Nephron progenitor cell (in vitro differentiated cells): Measurements from ENCODE around the gene WDR74.

Experiments
- DNase-seq: peaks from one replicate; pipeline ENCODE4 v3.0.0; 2021
- H3K27ac Mint-ChIP-seq: 2 replicates; pipeline ENCODE4 v1.8.0; 2021; ENCODE audit warnings: mild to moderate bottlenecking, moderate library complexity, mixed read lengths
- H3K27me3 Mint-ChIP-seq: 2 replicates; pipeline ENCODE4 v1.8.0; 2021; ENCODE audit warnings: mild to moderate bottlenecking, low read depth, mixed read lengths; ENCODE audit not compliant: poor library complexity
- H3K36me3 Mint-ChIP-seq: 2 replicates; pipeline ENCODE4 v1.8.0; 2021; ENCODE audit warnings: low read depth, mixed read lengths
- H3K4me1 Mint-ChIP-seq: 2 replicates; pipeline ENCODE4 v1.8.0; 2021; ENCODE audit warnings: mixed read lengths
- H3K4me3 Mint-ChIP-seq: 2 replicates; pipeline ENCODE4 v1.8.0; 2021; ENCODE audit warnings: mild to moderate bottlenecking, moderate library complexity, mixed read lengths
- H3K9me3 Mint-ChIP-seq: 2 replicates; pipeline ENCODE4 v1.8.0; 2021; ENCODE audit warnings: mild to moderate bottlenecking, moderate library complexity, mixed read lengths
- TF ChIP-seq, protein P1 (sequence below): fragments of 200-600 bp; sonication (generic); IDR thresholded peaks from 2 replicates; pipeline ENCODE4 v1.5.0; 2021; ENCODE audit warnings: antibody characterized with exemption

Gene WDR74

DNA sequence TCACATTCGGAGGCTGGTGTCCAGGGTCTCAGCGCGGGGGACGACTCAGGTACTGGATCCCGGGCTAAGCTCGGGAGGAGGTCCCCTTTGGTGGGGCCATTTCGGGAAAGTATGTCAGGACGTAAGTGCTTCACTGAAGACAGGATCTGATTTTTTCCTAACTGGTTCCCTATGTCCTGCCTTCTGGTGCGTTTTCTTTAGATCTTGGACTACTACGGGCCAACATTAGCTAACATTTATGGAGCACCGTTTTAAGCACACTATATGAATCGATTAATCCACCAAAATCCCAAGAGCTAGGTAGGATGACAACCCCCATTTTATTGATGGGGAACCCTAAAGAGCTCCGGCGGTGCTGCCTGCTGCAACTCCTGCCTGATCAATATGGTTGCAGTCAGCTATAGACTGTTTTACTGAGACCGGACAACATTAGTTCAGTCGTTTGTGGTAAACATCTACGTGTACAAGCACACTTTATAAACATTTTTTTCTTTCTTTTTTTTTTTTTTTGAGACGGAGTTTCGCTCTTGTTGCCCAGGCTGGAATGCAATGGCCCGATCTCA, 17.0 kb upstream of the WDR74 start:
- H3K9me3 Mint-ChIP-seq = no peaks in the 10 kb centered on the region
- peaks cover 50% of the 10 kb centered on the region for H3K36me3 Mint-ChIP-seq
- H3K4me3 Mint-ChIP-seq = peak overlapping the region; percentile 100
- TF ChIP-seq, protein P1, sequence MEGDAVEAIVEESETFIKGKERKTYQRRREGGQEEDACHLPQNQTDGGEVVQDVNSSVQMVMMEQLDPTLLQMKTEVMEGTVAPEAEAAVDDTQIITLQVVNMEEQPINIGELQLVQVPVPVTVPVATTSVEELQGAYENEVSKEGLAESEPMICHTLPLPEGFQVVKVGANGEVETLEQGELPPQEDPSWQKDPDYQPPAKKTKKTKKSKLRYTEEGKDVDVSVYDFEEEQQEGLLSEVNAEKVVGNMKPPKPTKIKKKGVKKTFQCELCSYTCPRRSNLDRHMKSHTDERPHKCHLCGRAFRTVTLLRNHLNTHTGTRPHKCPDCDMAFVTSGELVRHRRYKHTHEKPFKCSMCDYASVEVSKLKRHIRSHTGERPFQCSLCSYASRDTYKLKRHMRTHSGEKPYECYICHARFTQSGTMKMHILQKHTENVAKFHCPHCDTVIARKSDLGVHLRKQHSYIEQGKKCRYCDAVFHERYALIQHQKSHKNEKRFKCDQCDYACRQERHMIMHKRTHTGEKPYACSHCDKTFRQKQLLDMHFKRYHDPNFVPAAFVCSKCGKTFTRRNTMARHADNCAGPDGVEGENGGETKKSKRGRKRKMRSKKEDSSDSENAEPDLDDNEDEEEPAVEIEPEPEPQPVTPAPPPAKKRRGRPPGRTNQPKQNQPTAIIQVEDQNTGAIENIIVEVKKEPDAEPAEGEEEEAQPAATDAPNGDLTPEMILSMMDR = no peak
- peak overlapping the region; percentile 98 for H3K27ac Mint-ChIP-seq
- peaks cover 83% of the 10 kb centered on the region for H3K4me1 Mint-ChIP-seq
- no peak for DNase-seq
- no peaks in the 10 kb centered on the region for H3K27me3 Mint-ChIP-seq

DNA sequence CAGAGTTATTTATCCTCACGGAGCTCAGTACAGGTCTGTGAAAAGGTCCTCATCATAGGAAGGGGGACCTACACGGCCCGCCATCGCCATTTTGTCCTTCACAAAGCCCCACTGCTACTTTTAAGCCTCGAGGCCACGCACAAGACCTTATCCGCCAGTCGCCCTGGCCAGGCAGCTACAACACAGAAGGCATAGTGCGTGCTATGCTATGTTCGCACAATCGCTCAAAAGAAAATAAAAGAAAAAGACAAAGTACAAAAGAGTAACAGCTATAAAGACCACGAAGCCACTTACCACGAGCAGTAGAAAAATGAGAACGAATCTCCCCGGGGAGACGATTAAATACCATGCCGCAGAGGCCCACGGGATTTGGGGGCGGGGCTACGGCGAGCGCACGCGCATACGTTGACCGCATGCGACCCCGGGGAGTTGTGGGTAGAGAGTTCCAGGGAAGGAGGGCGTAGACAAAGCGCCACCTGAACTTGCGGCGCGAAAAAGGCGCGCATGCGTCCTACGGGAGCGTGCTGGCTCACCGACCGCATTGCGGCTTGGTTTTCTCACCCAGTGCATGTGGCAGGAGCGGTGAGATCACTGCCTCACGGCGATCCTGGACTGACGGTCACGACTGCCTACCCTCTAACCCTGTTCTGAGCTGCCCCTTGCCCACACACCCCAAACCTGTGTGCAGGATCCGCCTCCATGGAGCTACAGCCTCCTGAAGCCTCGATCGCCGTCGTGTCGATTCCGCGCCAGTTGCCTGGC, 16.4 kb upstream of the WDR74 start:
- TF ChIP-seq, protein P1 = no peak
- H3K4me3 Mint-ChIP-seq = peak overlapping the region; percentile 100
- no peaks in the 10 kb centered on the region for H3K9me3 Mint-ChIP-seq
- no peaks in the 10 kb centered on the region for H3K27me3 Mint-ChIP-seq
- peak overlapping the region; percentile 98 for H3K27ac Mint-ChIP-seq
- H3K36me3 Mint-ChIP-seq = peaks cover 50% of the 10 kb centered on the region
- peaks cover 78% of the 10 kb centered on the region for H3K4me1 Mint-ChIP-seq
- peak; percentile 98 for DNase-seq

DNA sequence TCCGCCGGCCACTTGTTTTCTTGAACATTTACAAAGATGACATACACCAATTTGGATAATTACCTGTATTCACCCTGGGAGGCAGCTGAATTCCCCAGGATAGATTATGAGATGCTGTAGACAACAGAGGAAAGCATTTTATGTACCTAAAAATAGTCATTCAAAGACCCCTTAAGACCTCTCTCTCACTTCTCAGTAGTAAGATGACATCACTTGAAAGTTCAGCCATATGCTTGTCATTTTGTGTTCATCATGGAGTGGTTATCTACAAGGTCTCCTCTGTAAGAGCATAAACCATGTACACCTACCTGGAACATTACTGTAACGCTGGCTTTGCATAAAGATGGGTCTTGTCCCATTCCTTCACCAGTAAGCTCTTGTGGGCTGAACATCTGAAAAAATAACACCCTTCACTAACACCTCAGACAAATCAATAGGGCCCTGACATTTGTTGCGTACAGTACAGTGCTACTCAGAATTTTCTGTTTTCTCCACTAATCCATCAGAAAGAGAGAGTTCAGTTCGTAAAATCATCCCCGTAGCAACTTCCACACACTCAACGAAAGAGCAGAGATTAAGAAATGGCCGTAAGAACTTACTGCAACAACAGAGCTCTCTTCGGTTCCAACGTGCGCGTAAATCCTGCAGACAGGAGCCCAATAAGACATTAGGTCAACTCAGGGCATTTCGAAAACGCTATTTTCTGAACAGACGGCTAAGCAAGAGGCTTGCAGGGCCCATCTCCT, 15.6 kb upstream of the WDR74 start:
- Mint-ChIP-seq H3K27me3 (no peaks in the 10 kb centered on the region), H3K9me3 (no peaks in the 10 kb centered on the region), H3K4me1 (peaks cover 70% of the 10 kb centered on the region), H3K4me3 (peak overlapping the region; percentile 100), H3K36me3 (peaks cover 50% of the 10 kb centered on the region), H3K27ac (peak overlapping the region; percentile 98)
- TF ChIP-seq, protein P1 = no peak
- no peak for DNase-seq

GRCh38 chr11:62854013-62854824, 14.8 kb upstream of the WDR74 start:
- no peak for DNase-seq
- peak overlapping the region; percentile 98 for H3K27ac Mint-ChIP-seq
- H3K9me3 Mint-ChIP-seq = no peaks in the 10 kb centered on the region
- peaks cover 42% of the 10 kb centered on the region for H3K36me3 Mint-ChIP-seq
- no peaks in the 10 kb centered on the region for H3K27me3 Mint-ChIP-seq
- H3K4me3 Mint-ChIP-seq = peak overlapping the region; percentile 100
- TF ChIP-seq, protein P1 = no peak
- H3K4me1 Mint-ChIP-seq = peaks cover 63% of the 10 kb centered on the region

DNA sequence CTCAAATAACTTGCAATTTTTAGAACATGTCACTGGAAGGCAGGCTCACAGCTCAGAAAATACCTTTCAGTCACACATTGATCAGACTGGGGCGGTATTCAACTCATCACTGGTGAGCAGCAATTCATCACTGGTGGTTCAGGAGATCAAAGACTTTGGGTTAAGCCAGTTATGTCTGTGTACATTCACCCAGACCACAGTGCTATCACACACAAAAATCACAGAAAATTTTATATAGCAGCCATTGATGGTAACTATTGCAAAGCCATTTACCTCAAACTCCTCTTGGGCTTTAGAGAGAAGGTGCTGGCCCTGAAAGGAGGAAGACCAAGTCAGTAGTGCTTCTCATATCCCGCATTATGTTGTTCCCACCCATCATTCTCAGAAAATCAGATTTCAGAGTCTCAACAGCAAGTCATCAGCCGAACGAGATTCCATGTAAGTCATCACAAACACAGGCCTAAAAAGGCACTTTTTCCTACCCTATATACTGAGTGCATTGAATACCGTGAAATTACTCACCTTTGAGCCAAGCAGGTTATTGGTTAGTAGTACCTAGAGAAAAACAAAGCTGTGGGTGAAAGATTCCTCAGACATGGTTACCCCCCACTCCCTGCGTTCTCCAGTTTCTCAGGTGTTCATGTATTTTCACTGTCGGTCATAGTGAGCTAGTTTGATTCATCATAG, 14.0 kb upstream of the WDR74 start:
- Mint-ChIP-seq H3K27me3 (no peaks in the 10 kb centered on the region), H3K4me1 (peaks cover 55% of the 10 kb centered on the region), H3K4me3 (peak overlapping the region; percentile 100), H3K9me3 (no peaks in the 10 kb centered on the region), H3K36me3 (peaks cover 40% of the 10 kb centered on the region), H3K27ac (peak overlapping the region; percentile 98)
- TF ChIP-seq, protein P1 = no peak
- no peak for DNase-seq
